Fibroblast of villous mesenchyme (primary cell): ENCODE results near the gene ANXA2. TPM values are rescaled to one million over a fixed set of nuclear protein-coding genes. Genes with fewer than 3 reads are reported as not detected.

Experiments
- DNase-seq: peaks from one replicate; pipeline ENCODE4 v3.0.0-alpha.2; 2010; ENCODE audit warnings: low read depth
- H3K4me3 ChIP-seq: 2 replicates; pipeline ENCODE4 v1.5.1; 2011; ENCODE audit warnings: low read depth, mild to moderate bottlenecking, low read length
- CTCF ChIP-seq: IDR thresholded peaks from 2 replicates; pipeline ENCODE4 v1.5.1; 2012; ENCODE audit warnings: low read depth, mild to moderate bottlenecking, low read length; ENCODE audit not compliant: insufficient read depth
- small RNA-seq: library from RNA; depleted of rRNA; stranded (forward); fragments of <200 nt; gene quantifications from one replicate; pipeline ENCODE3, GENCODE V24; 2012
- total RNA-seq: library from RNA; depleted of rRNA; stranded (reverse); fragments of >200 nt; gene quantifications from 2 replicates; pipeline ENCODE4 v1.2.3, GENCODE V29; 2012

Gene ANXA2
- total RNA-seq, 1 donor, result 3,211 TPM

DNA sequence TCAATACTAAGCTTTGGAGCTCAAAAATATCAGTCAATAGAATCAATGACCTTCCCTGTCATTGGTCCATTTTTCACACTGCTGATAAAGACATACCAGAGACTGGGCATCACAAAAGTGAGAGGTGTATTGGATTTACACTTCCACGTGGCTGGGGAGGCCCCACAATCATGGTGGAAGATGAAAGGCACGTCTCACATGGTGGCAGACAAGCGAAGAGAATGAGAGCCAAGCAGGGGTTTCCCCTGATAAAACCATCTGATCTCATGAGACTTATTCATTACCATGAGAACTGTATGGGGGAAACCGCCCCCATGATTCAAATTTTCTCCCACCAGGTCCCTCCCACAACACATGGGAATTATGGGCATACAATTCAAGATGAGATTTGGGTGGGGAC is 81.9 kb downstream of the ANXA2 start:
- H3K4me3 ChIP-seq, result no peak overlapping the region
- TF ChIP-seq CTCF, result no peak
- no peak for DNase-seq

- TF ChIP-seq CTCF, result no peak
- no peak for DNase-seq
- H3K4me3 ChIP-seq, result no peak overlapping the region
These were observed 83.9 kb downstream of the ANXA2 start for GRCh38 chr15:60313906-60314305.

DNA sequence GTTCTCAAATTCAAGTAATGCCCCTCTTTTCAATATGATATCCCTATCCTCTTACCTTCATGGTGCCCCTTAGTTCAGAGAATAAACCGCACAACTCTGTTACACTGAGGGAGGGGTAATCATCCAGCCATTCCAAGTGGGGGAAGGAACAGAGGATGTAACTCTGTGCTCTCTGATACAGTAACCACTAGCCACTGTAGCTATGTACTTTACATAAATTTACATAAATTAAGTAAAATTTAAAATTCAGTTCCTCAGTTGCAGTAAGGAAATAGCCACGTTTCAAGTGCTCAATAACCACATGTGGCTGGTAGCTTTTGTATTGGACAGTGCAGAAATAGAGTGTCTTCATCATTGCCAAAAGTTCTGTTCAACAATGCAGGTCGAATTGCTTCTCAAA is 90.8 kb downstream of the ANXA2 start:
- no peak overlapping the region for H3K4me3 ChIP-seq
- DNase-seq, result no peak
- no peak for TF ChIP-seq CTCF

- no peak for TF ChIP-seq CTCF
- DNase-seq, result no peak
These were observed 96.8 kb downstream of the ANXA2 start for GRCh38 chr15:60301024-60301423.

DNA sequence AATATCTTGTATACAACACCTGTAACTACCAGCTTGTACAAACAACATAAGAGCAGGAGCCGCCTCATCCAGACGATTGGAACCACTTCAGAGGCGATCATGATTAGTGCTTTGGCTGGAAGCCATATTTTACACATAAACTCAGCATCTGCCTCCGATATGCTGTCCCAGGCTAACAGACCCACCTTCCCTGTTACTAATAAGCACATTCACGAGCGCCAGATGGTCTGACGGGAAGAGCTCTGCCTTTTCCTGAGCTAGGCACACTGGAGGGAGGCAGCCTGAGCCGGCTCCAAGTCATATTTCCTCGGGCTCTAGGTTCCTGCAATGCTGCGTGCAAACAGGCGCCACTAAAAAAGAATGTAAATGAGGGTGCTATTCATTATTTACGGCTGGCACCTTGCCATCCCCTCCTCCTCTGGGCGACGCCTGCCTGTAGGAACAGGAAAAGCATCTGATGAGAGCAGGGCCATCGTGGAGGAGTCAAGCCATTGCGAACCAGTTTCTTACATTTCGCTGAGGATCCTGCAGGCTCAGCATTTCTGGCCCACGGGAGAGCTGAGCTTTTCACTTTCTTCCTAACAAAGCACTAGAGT is 98.2 kb downstream of the ANXA2 start:
- DNase-seq, result peak; percentile 21
- H3K4me3 ChIP-seq, result no peak overlapping the region
- peak; percentile 9 for TF ChIP-seq CTCF

More at GRCh38 chr15:60301024-60301423, 96.8 kb downstream of the ANXA2 start:
- no peak overlapping the region for H3K4me3 ChIP-seq

Small RNA genes within 50 kb of the gene (small RNA-seq; reads per million reads assigned to genes)
- not detected for gene AC087385.3

Other genes starting within 250 kb of the ANXA2 start
- gene ICE2, start 81.2 kb upstream of the ANXA2 start, total RNA-seq, result 28.7 and 31.1 TPM in 2 replicates